GM10266 (cell line): ENCODE measurements around the gene TBCK.

Source experiments
- DNase-seq: peaks from one replicate; pipeline ENCODE4 v3.0.0; 2012; ENCODE audit errors: extremely low spot score
- CTCF ChIP-seq: IDR thresholded peaks from 2 replicates; pipeline ENCODE4 v1.5.1; 2012; ENCODE audit warnings: mild to moderate bottlenecking, low read depth; ENCODE audit not compliant: control insufficient read depth, insufficient read depth; ENCODE audit errors: missing control alignments

Gene TBCK

DNA sequence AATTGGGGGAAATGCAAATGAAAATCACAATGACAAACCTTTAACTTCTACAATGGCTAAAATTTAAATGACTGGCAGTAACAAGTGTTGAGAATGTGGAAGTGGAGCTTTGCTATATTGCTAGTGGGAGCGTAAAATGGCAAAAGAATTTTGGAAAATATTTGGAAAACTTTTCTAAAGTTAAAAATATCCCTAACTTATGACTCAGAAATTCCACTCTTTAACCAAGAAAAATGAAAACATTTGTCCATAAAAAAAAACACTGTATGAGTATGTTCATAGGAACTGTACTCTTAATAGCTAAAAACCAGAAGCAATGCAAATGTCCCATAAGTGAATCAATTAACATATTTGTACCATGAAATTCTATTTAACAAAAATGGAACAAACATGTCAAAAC lies 3.6 kb downstream of the TBCK start:
- DNase-seq: no peak
- TF ChIP-seq CTCF: no peak

DNA sequence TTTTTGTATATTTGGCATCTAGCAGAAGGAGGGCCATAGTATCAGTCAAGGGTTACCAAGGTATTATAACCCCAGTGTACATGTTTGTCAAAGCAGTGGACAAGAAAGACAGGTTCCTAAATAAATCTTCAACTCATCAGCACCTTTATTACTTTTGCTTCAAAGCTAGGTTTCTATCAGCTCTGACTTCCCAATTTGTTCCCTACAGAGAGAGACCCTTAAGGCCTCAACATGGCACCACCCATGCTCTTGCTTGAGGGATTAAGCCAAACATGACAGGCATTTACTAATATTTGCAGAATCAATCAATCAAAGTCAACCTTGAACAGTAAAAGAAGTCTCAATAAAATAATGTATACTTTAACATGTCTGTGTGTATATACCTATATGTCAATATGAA lies 9.4 kb downstream of the TBCK start:
- TF ChIP-seq CTCF: no peak

GRCh38 chr4:106305435-106306055 lies 10.5 kb downstream of the TBCK start:
- TF ChIP-seq CTCF: no peak
- DNase-seq: no peak

More for the DNA sequence above, 9.4 kb downstream of the TBCK start:
- no peak for DNase-seq

GRCh38 chr4:106304632-106305031 lies 11.4 kb downstream of the TBCK start:
- no peak for TF ChIP-seq CTCF

GRCh38 chr4:106303548-106304281 lies 12.3 kb downstream of the TBCK start:
- TF ChIP-seq CTCF: no peak

More at GRCh38 chr4:106304632-106305031, 11.4 kb downstream of the TBCK start:
- no peak for DNase-seq

GRCh38 chr4:106302062-106302438 lies 14.0 kb downstream of the TBCK start:
- no peak for TF ChIP-seq CTCF
- DNase-seq: no peak

More at GRCh38 chr4:106303548-106304281, 12.3 kb downstream of the TBCK start:
- DNase-seq: no peak
